Lower leg skin (tissue), 4 donors: ENCODE measurements around the gene GPC3. TPM values are rescaled to one million over a fixed set of nuclear protein-coding genes. Genes with fewer than 3 reads are reported as not detected.

ENCODE experiments used
- DNase-seq, 2 donors: peaks; one replicate each; pipeline ENCODE4 v3.0.0-alpha.2; 2019; ENCODE audit warnings: low spot score in 2 of 2
- H3K4me3 ChIP-seq: fragments of 200-600 bp; sonication (generic); 2 replicates; pipeline ENCODE4 v1.5.1; 2017; ENCODE audit warnings: mild to moderate bottlenecking, low read depth; ENCODE audit not compliant: poor library complexity, severe bottlenecking
- POLR2A ChIP-seq, 2 donors: fragments of 450-650 bp; IDR thresholded peaks; one replicate each; pipeline ENCODE4 v1.6.1; 2016 to 2017; ENCODE audit warnings: antibody characterized with exemption in 2 of 2, mild to moderate bottlenecking in 1 of 2, moderate library complexity in 1 of 2
- WGBS, 2 donors: methylation state at CpG; one replicate each; pipeline ENCODE4 v1.1.5; 2018; 5-methylcytosine and 5-hydroxymethylcytosine counted together
- intact Hi-C: fragments of 100-400 bp; cut with DNase I; formaldehyde crosslinking; loops from one replicate; pipeline ENCODE4 v1.15.0; 2023; ENCODE audit warnings: low total_unique reads
- total RNA-seq, 4 donors: library from RNA; depleted of rRNA; stranded (reverse); fragments of >200 nt; gene quantifications; one replicate each; pipeline ENCODE4 v1.1.0, GENCODE V29; 2016
- TF ChIP-seq, protein P1 (sequence below), 3 donors: fragments of 450-650 bp; IDR thresholded peaks; one replicate each; pipeline ENCODE4 v1.5.1; 2016; ENCODE audit warnings: antibody characterized with exemption in 3 of 3, mild to moderate bottlenecking in 3 of 3, moderate library complexity in 2 of 3

Gene GPC3
- total RNA-seq, 4 donors from 2014 or later: 10.4 to 24.4 (median 14.7) TPM

DNA sequence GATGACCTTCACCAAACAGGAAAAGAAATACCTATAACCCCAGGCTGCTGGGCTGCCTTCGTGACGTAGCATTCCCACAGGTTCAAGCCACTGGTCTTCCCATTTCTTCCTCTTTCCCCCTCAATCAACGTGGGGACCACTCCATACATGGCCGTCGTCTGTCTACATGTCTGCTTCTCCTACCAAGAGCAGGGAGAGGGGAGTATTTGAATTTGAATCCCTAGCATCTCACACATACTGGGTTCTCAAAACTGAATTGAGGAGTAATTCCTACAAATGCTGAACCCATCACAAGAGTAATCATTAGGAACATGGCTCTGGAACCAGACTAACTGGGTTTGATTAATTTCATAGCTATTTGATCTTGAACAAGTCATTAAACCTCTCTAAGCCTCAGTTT, 17.3 kb downstream of the GPC3 start:
- intact Hi-C loops: no loop called here
- 77 to 93% methylated on average over 5 of the region's 5 CpGs for WGBS, 2 donors
- no peak for TF ChIP-seq POLR2A (IDR thresholded peaks at IDR 0.05)
- TF ChIP-seq, protein P1, sequence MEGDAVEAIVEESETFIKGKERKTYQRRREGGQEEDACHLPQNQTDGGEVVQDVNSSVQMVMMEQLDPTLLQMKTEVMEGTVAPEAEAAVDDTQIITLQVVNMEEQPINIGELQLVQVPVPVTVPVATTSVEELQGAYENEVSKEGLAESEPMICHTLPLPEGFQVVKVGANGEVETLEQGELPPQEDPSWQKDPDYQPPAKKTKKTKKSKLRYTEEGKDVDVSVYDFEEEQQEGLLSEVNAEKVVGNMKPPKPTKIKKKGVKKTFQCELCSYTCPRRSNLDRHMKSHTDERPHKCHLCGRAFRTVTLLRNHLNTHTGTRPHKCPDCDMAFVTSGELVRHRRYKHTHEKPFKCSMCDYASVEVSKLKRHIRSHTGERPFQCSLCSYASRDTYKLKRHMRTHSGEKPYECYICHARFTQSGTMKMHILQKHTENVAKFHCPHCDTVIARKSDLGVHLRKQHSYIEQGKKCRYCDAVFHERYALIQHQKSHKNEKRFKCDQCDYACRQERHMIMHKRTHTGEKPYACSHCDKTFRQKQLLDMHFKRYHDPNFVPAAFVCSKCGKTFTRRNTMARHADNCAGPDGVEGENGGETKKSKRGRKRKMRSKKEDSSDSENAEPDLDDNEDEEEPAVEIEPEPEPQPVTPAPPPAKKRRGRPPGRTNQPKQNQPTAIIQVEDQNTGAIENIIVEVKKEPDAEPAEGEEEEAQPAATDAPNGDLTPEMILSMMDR (IDR thresholded peaks at IDR 0.05): no peak
- no peak for DNase-seq
- H3K4me3 ChIP-seq: no peak overlapping the region

DNA sequence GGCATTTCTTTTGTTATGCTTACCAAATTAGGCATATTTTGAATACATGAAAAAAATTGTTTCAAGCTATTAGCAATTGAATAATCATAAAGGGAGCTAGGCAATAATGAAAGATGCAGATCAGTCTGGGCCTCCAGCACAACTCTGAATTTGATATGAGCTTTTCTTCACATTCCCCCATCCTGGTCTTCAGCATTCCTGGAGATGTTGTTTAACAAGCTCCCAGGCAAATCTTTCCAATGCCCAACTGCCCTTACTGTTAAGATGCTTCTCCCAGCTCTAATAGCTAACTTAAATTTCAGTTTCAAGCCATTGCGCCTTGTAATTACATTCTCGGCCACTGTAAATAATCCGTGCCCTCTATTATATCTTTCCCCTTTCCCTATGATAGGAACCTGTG, 19.2 kb downstream of the GPC3 start:
- no peak for TF ChIP-seq POLR2A (IDR thresholded peaks at IDR 0.05)
- TF ChIP-seq, protein P1 (IDR thresholded peaks at IDR 0.05): no peak
- intact Hi-C loops: no loop called here
- WGBS, 2 donors: 88 to 96% methylated on average over 3 of the region's 3 CpGs
- no peak for DNase-seq
- no peak overlapping the region for H3K4me3 ChIP-seq

GRCh38 chrX:133965321-133965720, 20.1 kb downstream of the GPC3 start:
- 89 to 100% methylated on average over 3 of the region's 3 CpGs for WGBS, 2 donors
- H3K4me3 ChIP-seq: no peak overlapping the region
- TF ChIP-seq, protein P1 (IDR thresholded peaks at IDR 0.05): no peak
- no peak for TF ChIP-seq POLR2A (IDR thresholded peaks at IDR 0.05)
- intact Hi-C loops: no loop called here
- no peak for DNase-seq

GRCh38 chrX:133961046-133961445, 24.3 kb downstream of the GPC3 start:
- H3K4me3 ChIP-seq: no peak overlapping the region
- 68 to 86% methylated on average over 6 of the region's 6 CpGs for WGBS, 2 donors
- TF ChIP-seq, protein P1 (IDR thresholded peaks at IDR 0.05): no peak
- TF ChIP-seq POLR2A (IDR thresholded peaks at IDR 0.05): no peak
- no peak for DNase-seq
- intact Hi-C loops: no loop called here

DNA sequence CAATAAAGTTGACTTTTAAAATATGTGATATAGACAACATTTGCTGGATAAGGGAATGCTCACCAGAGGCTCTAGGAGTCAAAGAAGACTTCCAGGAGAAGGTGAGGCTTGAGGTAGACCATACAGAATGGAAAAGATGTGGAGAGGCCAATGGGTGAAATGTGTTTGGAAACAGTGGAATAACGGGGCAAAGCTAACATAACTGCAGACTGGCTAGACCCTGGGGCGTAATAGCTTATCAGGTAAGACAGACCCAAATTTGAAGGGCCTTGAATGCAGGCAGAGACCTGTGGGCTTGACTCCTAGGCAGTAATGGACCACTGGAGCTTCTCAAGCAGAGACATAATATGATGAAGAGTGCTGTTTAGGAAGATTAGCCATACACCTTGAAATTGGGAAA, 25.4 kb downstream of the GPC3 start:
- intact Hi-C loops: no loop called here
- DNase-seq: no peak
- TF ChIP-seq, protein P1 (IDR thresholded peaks at IDR 0.05): no peak
- no peak for TF ChIP-seq POLR2A (IDR thresholded peaks at IDR 0.05)
- WGBS, 2 donors: 79 to 80% methylated on average over 2 of the region's 2 CpGs
- H3K4me3 ChIP-seq: no peak overlapping the region

- H3K4me3 ChIP-seq: no peak overlapping the region
- 72 to 73% methylated on average over 2 of the region's 2 CpGs for WGBS, 2 donors
- intact Hi-C loops: no loop called here
- DNase-seq: no peak
- TF ChIP-seq POLR2A (IDR thresholded peaks at IDR 0.05): no peak
- TF ChIP-seq, protein P1 (IDR thresholded peaks at IDR 0.05): no peak
Measured at GRCh38 chrX:133958997-133959688, 26.3 kb downstream of the GPC3 start.
